Measurements from ENCODE around the gene GSS.

- TF ChIP-seq GABPA (IDR thresholded peaks at IDR 0.05; ENCODE audit: low read depth) (no peak), POLR2AphosphoS5 (IDR thresholded peaks at IDR 0.05; ENCODE audit: low read depth) (peak; percentile 87), SPI1 (IDR thresholded peaks at IDR 0.05; ENCODE audit: borderline replicate concordance, low read depth) (no peak)
- TF ChIP-seq, protein P1, sequence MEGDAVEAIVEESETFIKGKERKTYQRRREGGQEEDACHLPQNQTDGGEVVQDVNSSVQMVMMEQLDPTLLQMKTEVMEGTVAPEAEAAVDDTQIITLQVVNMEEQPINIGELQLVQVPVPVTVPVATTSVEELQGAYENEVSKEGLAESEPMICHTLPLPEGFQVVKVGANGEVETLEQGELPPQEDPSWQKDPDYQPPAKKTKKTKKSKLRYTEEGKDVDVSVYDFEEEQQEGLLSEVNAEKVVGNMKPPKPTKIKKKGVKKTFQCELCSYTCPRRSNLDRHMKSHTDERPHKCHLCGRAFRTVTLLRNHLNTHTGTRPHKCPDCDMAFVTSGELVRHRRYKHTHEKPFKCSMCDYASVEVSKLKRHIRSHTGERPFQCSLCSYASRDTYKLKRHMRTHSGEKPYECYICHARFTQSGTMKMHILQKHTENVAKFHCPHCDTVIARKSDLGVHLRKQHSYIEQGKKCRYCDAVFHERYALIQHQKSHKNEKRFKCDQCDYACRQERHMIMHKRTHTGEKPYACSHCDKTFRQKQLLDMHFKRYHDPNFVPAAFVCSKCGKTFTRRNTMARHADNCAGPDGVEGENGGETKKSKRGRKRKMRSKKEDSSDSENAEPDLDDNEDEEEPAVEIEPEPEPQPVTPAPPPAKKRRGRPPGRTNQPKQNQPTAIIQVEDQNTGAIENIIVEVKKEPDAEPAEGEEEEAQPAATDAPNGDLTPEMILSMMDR (IDR thresholded peaks at IDR 0.05; ENCODE audit: insufficient read depth, low read length): no peak
These were observed at the start of gene GSS, which contains the start of gene MYH7B for GRCh38 chr20:34955231-34956040.
